ENCODE measurements around the gene PAXIP1. TPM values are rescaled to one million over a fixed set of nuclear protein-coding genes. Genes with fewer than 3 reads are reported as not detected.
"Not testable (repeated sequence)": the region's sequence is repeated elsewhere in the genome, so short reads cannot be mapped to it uniquely, and the experiment has no call there.

Gene PAXIP1
- total RNA-seq, 1 donor from 2014 or later = 10.8 TPM

DNA sequence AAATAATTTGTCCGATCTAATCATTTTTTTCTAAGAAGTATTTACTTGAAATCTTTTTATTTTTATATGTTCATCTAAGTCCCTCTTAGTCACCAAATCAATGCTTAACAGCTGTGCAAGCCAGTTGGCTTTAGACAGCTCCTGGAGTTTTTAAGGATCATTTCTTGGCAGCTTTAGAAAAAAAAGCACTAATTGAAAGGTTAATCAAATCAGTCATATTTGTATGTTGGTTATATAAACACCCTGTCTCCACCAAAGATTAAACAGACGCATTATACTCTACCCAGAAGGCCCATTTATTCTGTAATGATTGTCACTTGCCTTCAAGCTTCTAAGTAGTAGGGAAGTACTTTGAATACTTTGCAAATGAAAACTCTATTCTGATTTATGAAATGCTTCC is 60.2 kb downstream of the PAXIP1 start:
- no peak for DNase-seq (ENCODE audit: low read depth)

DNA sequence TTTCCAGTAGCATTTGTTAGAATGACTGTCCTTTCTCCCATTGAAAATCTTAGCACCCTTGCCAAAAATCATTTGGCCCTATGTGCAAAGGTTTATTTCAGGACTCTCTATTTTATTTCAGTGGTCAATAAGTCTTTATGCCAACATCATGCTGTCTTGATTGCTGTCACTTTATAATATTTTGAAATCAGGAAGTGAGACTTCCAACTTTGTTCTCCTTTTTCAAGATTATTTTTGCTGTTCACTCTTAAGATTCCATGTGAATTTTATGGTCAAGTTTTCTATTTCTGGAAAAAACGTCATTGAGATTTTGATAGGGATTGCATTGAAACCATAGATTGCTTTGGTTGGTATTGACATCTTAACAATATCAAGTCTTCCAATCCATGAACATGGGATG is 65.1 kb downstream of the PAXIP1 start:
- no peak for DNase-seq (ENCODE audit: low read depth)

DNA sequence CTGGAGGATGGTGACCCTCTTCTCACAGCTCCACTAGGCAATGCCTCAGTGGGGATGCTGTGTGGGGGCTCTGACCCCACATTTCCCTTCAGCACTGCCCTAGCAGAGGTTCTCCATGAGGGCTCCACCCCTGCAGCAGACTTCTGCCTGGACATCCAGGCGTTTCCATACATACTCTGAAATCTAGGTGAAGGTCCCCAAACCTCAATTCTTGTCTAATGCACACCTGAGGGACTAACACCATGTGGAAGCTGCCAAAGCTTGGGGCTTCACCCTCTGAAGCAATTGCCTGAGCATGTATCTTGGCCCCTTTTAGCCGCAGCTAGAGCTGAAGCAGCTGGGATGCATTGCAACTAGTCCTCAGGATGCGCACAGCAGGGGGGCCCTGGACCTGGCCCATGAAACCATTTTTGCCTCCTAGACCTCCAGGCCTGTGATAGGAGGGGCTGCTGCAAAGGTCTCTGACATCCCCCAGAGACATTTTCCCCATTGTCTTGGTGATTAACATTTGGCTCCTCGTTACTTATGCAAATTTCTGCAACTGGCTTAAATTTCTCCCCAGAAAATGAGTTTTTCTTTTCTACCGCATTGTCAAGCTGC is 68.5 kb downstream of the PAXIP1 start:
- DNase-seq (ENCODE audit: low read depth) = not testable (repeated sequence)

DNA sequence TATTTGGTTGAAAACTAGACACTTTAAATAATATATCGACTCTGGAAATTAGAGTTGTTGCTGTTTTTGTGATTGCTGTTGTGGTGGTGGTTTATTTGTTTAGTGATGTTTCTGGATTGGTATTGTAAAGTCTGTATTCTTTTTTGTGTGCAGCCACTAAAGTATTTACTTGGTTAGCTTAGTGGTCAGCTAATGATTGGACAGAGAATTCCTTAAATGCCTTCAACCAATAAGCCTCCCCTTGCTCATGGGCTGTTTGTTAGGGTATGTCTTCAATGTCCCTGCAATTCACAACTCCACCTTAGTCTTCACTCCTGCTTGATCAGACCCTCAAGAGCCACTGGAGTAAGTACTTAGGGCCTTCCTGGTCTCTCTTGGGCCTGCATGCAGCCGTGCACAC is 71.0 kb downstream of the PAXIP1 start:
- DNase-seq (ENCODE audit: low read depth) = peak; percentile 75

DNA sequence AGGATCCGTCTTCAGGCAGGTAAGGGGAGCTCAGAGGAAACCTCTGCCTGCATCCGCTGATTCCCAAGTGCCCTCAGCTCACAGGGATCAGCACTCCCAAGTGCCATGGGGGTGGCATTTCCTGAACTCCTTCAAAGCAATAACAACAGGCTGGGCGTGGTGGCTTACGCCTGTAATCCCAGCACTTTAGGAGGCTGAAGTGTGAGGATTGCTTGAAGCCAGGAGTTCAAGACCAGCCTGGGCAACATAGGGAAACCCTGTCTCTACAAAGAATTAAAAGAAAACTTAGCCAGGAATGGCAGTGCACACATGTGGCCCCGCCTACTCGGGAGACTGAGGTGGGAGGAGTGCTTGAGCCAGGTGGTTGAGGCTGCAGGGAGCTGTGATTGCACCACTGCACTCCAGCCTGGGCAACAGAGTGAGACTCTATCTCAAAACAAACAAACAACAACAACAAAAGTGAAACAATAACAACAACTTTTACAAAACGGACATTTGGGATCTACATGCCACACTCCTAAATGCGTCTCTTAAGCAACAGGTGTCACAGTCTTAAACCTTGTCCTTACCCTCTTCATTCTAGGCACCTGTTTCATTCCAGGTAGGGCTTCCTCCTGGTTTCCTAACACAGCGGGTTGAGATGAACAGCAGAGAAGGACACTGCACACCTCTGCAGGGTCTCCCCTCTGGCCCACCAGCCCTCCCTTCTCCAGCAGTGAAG is 73.8 kb downstream of the PAXIP1 start:
- no peak for DNase-seq (ENCODE audit: low read depth)

DNA sequence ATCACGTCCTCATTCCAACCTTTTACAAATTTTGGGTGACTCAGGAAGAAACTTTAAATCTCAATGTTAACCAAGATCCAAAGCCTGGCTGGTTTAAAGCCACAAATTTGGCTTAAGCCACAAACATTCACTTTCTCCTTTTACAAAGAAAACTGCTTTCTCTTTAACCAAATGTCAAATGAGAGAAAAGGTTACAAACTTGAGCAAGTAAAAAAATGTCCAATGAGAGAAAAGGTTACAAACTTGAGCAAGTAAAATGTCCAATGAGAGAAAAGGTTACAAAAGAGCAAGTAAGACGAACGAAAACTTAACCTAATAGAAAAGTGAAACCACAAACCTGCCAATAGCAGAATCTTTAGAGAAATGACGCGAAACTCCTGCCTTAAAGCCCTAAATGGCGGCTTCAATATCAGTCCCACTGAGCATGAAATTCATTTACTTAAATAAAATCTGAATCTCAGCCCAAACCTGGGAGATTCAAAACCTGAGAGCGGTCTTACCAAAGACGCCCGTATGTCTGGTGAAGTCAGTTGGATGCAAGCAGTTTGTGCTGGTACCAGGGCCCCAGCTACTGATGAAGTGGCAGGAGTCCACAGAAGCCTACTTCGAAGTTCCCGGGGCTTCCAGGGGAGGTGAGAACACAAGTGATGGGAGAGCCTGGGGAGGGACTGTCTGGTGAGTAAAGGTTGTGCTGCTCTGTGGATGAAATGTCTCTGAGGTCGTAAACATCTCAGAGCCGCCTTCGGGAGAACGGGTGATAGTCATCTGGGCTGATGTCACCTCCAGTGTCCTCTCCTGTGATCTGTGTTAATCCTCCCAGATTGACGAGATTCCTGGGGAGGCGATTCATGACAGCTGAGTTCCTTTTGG is 74.6 kb downstream of the PAXIP1 start:
- DNase-seq (ENCODE audit: low read depth) = peak; percentile 99

DNA sequence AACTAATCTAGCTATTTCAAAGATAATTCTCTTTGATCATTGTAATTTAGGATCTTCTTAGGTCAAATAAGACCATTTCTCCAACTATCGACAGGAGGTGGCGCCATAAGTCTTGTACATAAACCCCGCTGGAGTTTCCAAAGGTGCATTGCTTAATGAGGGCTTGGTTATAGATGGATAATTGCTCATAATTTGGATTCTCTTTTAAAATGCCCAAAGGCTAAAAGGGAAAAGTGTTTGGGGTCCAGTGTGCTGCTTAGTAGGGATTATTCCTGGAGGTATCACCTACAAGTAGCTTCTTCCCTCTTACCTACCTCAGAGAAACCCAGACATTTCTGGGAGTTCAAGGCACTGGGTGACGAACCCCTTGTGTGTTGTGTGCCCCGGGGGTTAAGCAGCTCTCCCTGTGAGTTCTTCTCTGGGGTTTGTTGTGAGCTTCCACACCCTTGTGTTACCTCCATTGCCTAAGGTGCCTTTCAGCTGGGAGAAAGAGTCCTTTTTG is 75.2 kb downstream of the PAXIP1 start:
- DNase-seq (ENCODE audit: low read depth) = peak; percentile 88

DNA sequence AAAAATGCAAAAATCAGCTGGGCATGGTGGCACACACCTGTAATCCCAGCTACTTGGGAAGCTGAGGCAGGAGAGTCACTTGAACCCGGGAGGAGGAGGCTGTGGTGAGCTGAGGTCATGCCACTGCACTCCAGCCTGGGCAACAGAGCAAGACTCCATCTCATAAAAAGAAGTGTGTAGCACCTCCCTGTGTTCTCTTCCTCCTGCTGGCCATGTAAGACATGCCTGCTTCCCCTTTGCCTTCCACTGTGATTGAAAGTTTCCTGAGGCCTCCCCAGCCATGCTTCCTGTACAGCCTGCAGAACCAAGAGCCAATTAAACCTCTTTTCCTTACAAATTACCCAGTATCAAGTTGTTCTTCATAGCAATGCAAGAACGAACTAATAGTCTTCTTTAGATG is 80.5 kb downstream of the PAXIP1 start:
- DNase-seq (ENCODE audit: low read depth) = not testable (repeated sequence)

DNA sequence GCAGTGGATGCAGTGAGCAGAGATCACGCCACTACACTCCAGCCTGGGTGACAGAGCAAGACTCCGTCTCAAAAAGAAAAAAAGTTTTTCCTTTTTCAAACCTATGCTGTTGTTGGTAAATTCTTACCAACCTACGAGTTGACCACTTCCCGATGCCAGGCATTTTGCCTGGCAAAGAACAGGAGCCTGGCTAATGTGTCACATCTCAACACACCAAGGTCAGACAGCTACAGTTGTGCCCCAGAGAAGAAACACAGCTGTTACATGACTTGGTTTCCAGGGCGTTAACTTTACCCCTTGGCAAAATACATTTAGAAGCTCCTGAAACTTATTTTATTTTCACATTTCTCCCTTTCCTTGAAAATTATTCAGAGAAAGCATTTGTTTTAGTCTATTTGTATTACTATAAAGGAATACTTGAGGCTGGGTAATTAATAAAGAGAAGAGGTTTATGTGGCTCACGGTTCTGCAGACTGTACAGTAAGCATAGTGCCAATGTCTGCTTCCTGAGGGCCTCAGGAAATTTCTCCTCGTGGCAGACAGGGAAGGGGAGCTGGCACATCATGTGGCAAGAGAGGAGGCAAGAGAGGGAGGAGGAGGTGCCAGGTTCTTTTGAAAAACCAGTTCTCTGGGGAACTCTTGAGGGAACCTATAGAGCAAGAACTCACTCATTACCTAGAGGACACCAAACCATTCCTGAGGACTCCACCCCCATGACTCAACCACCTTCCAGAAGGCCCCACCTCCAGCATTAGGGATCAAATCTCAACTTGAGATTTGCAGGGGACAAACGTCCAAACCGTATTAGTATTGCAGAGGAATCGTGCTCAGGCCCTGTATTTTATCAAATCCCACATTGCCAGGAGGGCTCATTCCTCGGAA is 83.3 kb downstream of the PAXIP1 start:
- DNase-seq (ENCODE audit: low read depth) = no peak

DNA sequence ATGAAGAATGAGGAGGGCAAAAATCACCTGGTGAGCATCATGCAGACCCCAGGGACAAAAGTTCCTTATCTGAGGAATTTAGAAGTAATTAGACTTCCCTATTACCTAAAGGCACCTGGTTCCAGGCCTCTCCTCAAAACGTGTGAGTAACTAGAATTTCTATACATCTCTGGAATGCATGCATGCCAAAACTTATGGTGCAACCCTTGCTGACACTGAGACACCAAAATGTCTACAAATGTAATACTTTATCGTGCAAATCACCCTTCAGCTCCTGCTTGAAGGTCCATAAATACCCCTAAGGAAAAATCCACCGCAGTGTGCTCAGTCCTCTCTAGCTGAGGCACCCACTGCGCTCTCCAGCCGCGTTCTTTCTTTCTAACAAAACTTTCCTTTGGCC is 84.2 kb downstream of the PAXIP1 start:
- DNase-seq (ENCODE audit: low read depth) = no peak

DNA sequence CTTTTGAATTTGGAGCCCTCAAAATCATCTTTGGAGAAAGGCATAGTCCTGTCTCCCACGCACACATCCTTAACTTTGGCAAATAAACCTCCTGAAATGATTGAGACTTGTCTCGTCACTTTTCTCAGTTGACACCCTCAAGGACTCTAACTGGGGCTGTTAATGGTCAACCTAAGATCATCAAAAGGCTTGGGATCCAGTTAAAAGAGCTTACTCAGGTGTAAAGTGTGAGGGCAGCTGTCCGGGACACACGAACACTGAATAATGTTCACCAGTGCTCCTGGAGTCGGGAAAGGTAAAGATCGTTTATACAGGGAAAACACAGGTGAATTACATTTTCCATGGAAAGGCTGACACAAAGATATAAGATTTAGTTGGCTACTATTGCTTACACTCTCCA is 84.7 kb downstream of the PAXIP1 start:
- DNase-seq (ENCODE audit: low read depth) = no peak

DNA sequence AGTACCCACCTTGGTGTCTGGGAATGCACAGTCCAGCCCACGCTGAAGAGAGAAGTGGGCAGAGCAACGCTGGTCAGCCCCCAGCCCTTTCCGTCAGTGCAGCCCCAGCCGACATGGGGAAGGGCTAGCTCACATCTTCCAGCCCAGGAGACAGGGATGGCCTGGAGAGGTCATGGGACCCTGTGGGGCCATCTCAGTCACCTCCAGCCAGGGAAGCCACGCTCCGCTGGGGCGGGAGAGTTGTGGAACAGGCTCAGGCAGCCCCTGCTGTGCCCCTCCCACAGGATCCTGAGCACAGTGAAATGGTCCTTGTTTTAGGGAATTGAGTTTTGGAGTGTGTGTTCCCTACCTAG is 85.1 kb downstream of the PAXIP1 start:
- DNase-seq (ENCODE audit: low read depth) = no peak

DNA sequence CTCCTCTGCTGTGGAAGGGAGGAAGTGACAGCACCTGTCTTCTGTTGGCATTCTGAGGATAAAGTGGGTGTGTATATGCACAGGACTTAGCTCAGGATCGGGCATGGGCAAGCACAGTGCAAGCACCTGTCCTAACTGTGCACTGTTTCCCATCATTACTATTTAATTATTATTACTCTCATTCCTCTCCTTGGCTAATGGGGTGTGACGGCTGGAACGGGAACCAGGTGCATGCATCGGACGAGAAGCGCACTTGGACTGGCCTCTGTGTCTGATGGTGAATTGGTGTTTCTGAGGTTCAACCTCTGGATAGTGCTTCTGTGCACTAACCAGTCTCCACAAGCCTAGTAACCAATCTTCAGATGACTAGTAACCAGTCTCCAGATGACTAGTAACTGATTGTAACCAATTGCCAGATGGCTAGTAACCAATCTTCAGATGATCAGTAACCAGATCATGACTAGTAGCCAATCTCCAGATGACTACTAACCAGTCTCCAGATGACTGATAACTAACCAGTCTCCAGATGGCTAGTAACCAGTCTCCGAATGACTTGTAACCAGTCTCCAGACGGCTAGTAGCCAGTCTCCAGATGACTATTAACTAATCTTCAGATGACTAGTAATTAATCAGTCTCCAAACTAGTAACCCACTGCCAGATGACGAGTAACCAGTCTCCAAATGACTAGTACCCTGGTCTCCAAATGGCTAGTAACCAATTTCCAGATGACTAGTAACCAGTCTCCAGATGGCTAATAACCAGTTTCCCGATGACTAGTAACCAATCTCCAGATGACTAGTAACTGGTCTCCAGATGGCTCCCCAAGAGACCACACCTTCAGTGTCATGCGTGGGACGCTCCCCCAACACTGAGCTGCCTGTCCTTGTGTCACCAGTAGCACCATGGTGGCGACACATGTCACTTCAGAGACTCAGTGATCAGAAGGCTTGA is 85.8 kb downstream of the PAXIP1 start:
- no peak for DNase-seq (ENCODE audit: low read depth)

DNA sequence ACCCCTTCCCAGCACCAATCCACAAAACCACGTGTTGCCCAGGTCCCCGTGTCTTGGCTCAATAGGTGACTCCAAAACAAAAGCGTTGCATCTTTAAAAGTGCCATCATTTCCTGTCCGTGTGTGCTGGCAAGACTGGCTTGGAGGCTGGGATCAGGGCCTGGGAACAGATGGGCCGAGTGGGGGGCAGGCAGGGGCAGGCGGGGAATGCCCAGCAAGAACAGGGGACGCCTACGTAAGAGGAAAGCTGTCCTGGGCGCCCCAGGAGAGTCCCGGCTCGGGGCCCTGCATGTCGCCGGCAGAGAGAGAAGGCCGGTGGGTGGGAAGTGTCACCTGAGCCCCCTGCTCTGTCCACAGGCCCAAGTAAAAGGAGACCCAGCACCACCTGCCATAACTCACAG is 86.5 kb downstream of the PAXIP1 start:
- DNase-seq (ENCODE audit: low read depth) = no peak

DNA sequence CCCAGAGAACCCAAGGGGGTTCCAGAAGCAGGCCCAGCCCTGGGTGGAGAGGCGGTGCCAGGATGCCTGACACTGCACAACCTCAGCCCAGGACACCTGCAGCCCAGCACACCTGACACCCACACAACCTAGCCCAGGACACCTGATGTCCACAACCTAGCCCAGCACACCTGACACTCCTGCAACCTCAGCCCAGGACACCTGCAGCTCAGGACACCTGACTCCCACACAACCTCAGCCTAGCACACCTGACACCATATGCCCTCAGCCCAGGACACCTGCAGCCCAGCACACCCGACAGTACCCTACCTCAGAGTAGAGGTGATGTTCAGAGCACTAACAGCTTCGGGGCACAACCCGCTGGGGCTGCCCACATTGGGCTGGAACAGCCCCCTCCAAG is 87.3 kb downstream of the PAXIP1 start:
- no peak for DNase-seq (ENCODE audit: low read depth)

DNA sequence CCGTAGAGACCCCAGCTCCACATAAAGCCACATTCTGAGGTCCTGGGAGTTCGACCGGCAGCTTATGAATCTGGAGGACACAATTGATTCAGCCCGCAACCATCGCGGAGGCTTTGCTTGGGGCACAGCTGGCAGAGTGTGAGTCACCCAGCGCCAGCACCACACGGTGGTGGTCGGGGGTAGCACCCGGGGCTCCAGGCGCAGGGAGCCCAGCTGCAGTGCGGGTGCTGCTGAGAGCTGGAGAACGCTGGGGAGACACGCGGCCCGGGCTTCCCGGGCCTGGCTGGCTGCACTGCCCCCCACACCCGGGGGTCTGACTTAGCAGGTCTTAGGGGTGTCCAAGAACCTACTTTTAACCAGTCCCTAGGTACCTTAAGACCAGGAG is 87.9 kb downstream of the PAXIP1 start:
- DNase-seq (ENCODE audit: low read depth) = no peak

DNA sequence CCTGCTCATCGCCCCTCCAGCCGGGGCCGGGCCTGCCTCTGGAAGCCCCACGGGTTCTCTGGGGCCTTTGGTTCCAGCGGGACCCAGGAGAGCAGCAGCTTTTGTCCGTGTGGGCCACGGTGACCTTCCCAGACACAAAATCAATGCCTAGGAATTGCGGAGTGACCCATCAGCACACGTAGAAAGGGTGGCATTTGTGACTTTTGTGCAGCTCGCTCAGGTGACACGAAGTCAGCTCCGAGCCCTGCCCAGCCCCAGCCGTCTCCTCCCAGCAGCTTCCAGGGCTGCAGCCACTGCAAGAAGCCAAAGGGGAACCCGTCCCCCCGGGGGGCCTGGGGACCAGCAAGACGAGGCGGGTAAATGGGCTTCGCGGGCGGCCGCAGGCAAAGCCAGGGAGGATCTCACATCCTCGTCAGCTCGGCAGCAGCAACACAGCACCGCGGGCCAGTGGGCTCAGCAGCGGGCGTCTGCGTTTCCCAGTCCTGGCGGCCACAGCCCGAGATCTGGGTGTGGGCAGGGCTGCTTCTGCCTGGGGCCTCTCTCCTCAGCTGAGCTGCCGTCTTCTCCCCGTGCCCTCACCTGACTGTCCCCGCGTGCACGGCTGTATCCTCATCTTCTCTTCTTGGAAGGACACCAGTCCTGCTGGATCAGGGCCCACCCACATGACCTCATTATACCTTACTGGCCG is 88.5 kb downstream of the PAXIP1 start:
- DNase-seq (ENCODE audit: low read depth) = no peak

DNA sequence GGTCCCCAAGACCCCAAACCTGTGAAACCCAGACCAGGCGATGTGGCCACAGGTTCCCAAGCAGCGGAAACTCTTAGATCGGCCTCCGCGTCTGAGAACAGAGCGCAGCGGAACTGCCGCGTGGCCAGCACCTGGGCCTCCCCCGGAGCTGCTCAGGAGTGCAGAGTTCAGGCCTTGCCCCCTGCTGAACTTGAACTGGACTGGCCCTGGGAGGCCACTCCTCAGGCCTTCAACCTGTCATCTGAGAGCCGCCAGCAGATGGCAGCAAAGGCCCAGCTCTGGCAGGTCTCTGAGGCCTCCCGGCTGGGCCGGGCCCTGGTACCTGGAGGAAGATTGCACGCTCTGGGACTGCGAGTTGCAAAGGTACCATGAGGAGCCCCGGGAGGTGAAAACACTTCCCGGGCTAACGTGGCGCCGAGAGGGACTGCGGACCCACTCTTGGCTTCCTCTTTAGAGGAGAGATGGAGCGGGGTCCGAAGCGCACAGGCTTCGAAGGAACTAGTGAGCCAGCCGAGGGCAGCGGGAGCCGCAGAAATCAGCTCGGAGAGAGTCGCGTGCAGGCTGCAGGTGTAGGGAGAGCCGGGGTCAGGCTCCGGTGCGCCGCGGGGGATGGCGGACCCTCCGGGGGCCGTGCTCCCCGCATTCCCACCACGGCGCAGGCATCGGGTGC is 89.2 kb downstream of the PAXIP1 start:
- peak; percentile 42 for DNase-seq (ENCODE audit: low read depth)

DNA sequence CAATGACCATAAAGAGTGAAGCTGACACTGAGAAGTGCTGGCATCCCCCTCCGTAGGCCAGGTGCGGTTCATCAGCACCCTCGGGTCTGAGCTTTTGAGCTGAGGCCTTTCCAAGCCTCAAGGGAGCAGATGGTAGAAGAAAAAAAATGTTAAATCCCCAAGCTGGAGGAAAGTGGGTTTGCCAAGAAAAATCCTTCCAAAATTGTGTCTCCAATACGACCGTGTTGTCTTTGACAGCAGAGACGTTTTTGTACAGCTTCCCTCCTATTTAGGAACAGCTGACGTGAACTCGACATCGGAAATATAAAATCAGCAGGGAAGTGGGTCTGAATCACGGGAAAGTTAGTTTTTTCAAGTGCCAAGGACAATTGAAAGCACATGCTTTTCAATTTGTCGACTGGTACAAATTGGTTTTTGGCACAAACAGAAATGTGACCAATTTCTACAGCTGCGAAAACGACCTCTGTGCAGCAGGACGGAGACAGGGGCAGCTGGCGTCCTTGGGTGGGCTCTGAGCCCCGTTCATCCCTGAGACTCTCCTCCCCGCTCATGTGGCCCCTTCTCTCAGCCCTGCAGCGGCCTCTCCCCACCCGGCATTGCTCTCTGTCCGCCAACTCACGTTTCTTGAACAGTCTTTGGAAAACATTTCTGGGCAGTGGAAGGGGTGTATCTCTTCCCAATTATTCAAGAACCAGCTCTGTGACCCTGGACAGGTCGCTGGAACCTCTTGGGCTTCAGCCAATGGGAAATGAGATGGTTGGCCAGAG is 89.9 kb downstream of the PAXIP1 start:
- no peak for DNase-seq (ENCODE audit: low read depth)
